NCI-H146 treated with DMSO at 0.1 percent for 48 hours (cell line): ENCODE measurements around the gene MPND.
"Not testable (repeated sequence)": the region's sequence is repeated elsewhere in the genome, so short reads cannot be mapped to it uniquely, and the experiment has no call there.

Source experiments
- DNase-seq: peaks from one replicate; lab custom pipeline; 2025; ENCODE audit not compliant: unreplicated experiment; lab: John Stamatoyannopoulos, UW

MPND gene

DNA sequence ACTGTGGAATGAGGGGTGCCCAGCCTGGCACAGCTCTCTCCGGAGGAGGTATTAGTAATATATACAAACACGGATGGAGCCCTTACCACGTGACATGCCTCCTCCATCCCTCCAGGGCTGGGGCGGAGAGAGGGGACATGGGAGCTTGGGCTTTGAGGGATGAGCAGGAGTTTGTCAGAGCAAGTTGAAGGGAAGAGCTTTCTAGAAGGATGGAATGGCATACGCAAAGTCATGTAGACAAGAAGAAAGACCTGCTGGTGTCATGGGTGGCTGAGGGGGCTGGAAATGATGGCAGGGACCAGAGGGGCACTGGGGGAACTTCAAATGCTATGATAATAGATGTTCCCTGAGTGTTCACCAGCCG, 2.6 kb downstream of the MPND start:
- DNase-seq, result no peak

DNA sequence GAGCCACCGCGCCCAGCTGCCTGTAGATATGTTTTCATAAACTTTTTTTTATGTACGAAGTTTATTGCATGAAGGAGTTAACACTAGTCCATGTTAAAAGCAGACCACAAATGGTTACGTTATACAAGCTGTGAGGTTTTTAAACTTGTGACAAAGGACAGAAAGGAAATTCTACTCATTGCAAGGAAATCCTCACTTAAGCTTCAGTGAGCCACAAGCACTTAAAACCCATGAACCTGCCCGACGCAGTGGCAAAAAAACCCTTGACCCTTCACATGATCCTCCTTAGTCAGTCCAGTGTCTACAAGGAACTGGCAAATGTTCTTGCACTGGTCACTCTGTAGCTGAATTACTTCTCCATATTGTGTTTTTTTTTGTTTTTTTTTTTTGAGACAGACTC, 4.2 kb downstream of the MPND start:
- no peak for DNase-seq

GRCh38 chr19:4349225-4349624, 5.9 kb downstream of the MPND start:
- not testable (repeated sequence) for DNase-seq

- DNase-seq, result no peak
Measured at GRCh38 chr19:4350111-4350510, 6.7 kb downstream of the MPND start.

- DNase-seq, result no peak
Measured at GRCh38 chr19:4350726-4351125, 7.4 kb downstream of the MPND start.

GRCh38 chr19:4352701-4353121, 9.3 kb downstream of the MPND start:
- DNase-seq, result no peak

- DNase-seq, result no peak
Measured at GRCh38 chr19:4354282-4354681, 10.9 kb downstream of the MPND start.

DNA sequence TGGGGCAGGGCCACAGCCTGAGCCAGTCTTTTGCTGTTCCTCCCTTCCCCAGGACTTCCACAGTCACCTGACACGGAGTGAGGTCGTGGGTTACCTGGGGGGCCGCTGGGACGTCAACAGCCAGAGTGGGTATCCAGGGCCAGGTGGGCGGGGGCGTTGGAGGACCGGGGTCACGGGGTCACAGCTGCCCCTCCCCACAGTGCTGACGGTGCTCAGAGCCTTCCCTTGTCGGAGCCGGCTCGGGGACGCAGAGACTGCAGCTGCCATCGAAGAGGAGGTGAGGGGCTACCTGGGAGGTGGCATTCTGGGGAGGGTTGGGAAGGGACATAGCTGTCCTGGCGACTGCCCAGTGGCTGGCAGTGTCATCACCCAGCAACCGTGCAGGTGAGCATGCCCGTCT, 11.5 kb downstream of the MPND start:
- no peak for DNase-seq

DNA sequence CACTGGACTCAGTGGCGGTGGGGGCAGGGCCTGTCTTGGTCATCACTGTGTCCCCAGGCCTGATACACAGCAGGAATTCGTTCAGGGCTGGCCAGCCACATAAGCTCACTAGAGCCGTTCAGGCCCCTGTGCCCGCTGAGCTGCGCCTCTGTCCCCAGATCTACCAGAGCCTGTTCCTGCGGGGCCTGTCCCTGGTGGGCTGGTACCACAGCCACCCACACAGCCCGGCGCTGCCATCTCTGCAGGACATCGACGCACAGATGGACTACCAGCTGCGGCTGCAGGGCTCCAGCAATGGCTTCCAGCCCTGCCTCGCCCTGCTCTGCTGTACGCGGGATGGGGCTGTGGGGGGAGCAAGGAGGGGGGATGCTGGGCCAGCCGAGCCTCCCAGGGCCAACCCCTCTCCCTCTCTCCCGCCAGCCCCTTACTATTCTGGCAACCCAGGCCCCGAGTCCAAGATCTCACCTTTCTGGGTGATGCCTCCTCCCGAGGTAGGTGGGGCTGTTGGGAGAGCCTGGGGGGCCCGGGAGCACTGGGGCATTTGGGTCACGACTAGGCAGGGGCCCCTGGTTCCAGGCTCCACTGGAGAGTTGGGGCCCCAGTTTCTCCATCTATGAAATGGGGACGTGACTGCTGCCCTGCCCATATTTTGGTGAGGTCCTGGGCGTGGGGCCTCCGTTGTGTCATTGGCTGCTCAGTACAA, 13.9 kb downstream of the MPND start:
- no peak for DNase-seq

- no peak for DNase-seq
Measured at GRCh38 chr19:4357921-4358326, 14.6 kb downstream of the MPND start.

DNA sequence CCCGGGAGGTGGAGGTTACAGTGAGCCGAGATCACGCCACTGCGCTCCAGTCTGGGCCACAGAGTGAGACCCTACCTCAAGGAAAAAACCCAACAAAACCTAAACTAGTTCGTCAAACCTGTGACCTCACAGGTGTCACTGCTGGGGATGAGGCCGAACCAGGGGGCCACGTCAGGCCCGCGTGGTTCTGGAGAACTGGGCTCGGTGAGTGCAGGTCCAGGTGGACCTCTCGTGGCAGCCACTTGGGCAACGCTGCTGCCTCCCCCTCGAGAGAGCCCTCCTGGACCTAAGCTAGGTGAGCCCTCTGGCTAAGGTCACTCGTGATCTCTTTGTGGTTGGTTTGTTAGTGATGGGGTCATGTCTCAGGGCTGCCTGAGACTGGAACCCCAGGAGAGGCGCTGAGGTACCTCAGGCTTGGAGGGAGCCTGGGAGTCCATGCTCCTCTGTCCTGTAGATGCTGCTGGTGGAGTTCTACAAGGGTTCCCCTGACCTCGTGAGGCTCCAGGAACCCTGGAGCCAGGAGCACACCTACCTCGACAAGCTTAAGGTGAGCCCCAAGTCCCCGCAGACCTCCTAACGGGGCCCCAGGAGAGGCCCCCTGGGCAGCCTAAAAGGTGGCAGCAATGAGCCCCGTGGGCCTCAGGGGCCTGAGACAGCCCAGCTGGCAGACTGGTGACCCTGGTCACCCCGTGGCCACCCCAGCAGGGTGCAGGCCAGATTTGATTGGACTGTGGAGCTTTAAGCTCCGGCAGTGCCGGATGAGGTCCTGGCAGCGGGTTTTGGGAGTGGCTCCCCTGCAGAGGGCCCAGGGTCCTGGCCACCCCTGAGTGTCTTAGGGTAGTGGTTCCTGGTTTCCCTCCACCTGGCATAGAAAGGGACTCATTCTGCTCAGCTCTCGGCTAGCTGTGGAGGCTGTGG, 15.6 kb downstream of the MPND start:
- no peak for DNase-seq

- DNase-seq, result no peak
Measured at GRCh38 chr19:4359627-4360000, 16.3 kb downstream of the MPND start.

- DNase-seq, result no peak
Measured at GRCh38 chr19:4360081-4360569, 16.8 kb downstream of the MPND start.

GRCh38 chr19:4360641-4361151, 17.3 kb downstream of the MPND start:
- no peak for DNase-seq

DNA sequence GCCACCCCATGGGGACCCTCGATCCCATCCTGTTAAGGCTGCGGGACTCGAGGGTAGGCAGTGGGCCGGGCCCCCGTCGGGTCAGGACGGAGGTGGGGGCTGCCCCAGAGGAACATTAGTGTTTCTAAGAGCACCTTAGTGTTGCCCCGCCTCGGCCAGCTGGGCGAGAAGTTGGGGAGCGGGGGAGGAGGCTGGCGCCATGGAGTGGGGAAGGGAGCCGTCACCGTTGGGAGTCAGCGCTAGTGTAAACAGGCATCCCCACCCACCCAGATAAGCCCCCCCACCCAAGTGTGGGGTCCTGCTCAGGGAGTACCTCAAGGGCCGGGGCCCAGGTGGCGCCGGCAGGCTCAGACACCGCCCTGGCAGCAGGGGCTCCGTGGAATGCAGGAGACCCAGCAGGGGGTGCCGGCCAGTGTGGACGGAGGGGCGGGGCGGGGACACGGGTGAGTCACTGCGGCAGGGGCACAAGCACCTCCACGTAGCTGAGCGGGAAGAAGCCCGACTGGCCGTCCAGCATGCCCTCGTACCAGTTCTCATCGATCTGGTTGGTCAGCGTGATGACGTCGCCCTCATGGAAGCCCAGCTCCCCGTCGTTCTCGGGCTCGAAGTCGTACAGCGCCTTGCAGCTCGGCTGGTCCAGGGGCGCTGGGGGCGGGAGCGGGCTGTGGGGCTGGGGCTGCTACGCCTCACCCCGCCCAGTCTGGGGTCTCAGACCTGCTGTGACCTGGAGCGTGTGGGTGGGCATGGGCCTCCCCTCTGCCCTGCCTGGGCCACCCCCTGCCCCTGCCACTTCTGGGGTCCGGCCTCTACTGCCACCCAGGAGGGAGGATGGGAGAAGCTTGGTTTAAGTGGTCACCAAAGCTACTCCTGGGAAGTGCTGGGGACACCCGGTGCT, 18.0 kb downstream of the MPND start:
- no peak for DNase-seq

DNA sequence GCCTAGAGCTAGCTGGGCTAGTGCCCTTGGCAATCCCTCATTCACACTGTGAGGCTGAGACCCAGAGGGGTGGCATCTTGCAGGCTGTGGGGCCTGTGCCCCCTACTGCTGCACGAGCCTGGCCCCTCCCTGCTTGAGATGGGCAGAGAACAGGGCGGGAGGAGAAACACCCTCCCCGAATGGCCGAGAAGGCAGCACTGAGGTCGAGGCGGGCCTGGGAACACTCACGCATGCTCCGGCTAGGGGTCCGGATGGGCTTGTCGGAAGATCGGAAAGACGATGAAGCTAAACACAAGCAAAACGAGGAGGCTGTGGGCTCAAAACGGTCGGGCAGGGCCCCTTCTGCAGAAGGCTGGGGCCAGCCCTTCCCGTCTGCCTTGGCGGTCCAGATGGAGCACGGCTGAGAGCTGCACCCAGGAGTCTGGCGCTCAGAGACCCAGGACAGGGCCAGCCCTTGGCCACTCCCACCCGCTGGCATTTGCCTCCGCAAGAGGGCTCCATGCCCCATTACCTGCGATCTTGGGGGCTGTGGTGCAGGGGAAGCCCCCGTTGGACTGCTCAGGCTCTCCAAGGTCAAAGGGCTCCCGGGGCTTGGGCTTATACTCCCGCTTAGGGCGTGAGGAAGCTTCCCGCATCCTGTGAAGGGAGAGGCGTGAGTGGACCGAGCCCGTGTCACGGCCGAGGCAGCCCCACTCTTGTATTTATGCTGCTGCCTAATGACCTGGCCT, 18.9 kb downstream of the MPND start:
- DNase-seq, result no peak

- no peak for DNase-seq
Measured at GRCh38 chr19:4362831-4363545, 19.6 kb downstream of the MPND start.

DNA sequence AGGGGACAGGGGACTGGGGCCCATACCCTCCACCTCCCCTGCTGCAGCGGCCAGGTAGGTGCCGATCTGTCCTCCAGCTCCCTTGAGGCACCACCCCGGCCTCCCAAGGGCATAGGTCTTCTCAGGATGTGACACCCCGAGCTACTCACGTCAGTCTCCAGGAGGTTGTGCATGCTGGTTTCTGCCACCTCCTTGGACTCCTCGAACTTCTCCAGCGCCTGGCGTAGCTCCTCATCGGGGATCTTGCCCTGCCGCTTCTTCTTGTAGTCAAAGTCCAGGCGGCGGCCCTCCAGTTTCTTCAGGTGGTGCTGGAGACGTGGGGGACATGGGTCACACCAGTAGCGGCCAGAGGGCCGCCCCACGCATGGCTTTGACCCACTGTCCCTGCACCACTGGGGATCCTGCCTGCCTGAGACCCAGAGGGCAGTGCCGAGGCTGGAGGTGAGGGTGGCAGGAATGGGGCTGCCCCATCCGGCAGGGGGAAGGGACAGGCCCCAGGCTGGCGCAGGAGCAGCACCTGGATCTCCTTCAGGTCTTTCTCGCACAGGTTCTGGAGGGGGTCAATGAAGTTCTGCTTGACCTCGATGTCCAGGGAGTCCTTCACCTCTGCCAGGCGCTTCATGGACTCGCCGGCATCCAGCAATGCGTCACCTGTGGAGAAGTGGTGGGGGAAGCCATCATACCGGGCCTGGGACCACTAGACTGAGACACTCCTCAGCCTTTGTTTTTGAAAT, 20.4 kb downstream of the MPND start:
- DNase-seq, result no peak

- no peak for DNase-seq
Measured at GRCh38 chr19:4365341-4365740, 22.0 kb downstream of the MPND start.
